K562 (cell line): Measurements from ENCODE around the gene SLC16A5. TPM values are rescaled to one million over a fixed set of nuclear protein-coding genes. Genes with fewer than 3 reads are reported as not detected.

Experiments
- BRF1 ChIP-seq: IDR thresholded peaks from 3 replicates; pipeline ENCODE4 v1.6.1; 2011; ENCODE audit warnings: borderline replicate concordance, mild to moderate bottlenecking; ENCODE audit not compliant: insufficient read length; ENCODE audit errors: extremely low read depth
- ERF ChIP-seq: fragments of 450-650 bp; formaldehyde crosslinking; IDR thresholded peaks from 2 replicates; pipeline ENCODE4 v1.4.0; 2020; ENCODE audit warnings: mild to moderate bottlenecking, mixed read lengths
- MAZ ChIP-seq, 2 experiments: fragments of 450-650 bp in 1 of 2; sonication (generic) in 1 of 2; formaldehyde crosslinking; IDR thresholded peaks in 1 of 2; conservative IDR thresholded peaks in 1 of 2; 2 replicates each; pipeline versions ENCODE4 v1.4.0 to v1.5.0; 2020; ENCODE audit warnings: mild to moderate bottlenecking in 1 of 2, missing genetic modification reagents in 1 of 2
- NONO ChIP-seq, 2 experiments: fragments of 200-400 bp in 1 of 2; fragments of 450-650 bp in 1 of 2; formaldehyde crosslinking in 1 of 2; IDR thresholded peaks; 2 replicates each; pipeline ENCODE4 v1.6.1; 2017; ENCODE audit warnings: low read depth in 2 of 2, mild to moderate bottlenecking in 2 of 2, moderate library complexity in 2 of 2, low read length in 1 of 2
- POLR3G ChIP-seq: IDR thresholded peaks from 2 replicates; pipeline ENCODE4 v1.6.1; 2011; ENCODE audit not compliant: insufficient read length, insufficient replicate concordance; ENCODE audit errors: extremely low read depth
- SIRT6 ChIP-seq: IDR thresholded peaks from one replicate; pipeline ENCODE4 v1.6.1; 2012; ENCODE audit warnings: low read depth, mild to moderate bottlenecking, control low read depth, inconsistent platforms, low read length, moderate library complexity
- STAG1 ChIP-seq: sonication (generic); formaldehyde crosslinking; IDR thresholded peaks from 2 replicates; pipeline ENCODE4 v1.5.0; 2020; ENCODE audit warnings: missing genetic modification reagents, borderline replicate concordance
- TCF3 ChIP-seq: sonication (generic); formaldehyde crosslinking; IDR thresholded peaks from 2 replicates; pipeline ENCODE4 v1.4.0; 2020; ENCODE audit warnings: mild to moderate bottlenecking, missing genetic modification reagents
- TCFL5 ChIP-seq: fragments of 250-450 bp; sonication (Bioruptor Pico); conservative IDR thresholded peaks from 2 replicates; pipeline ENCODE4 v1.6.1; 2021; ENCODE audit warnings: mild to moderate bottlenecking, moderate library complexity, matching md5 sums
- ZC3H8 ChIP-seq: fragments of 450-650 bp; IDR thresholded peaks from 2 replicates; pipeline ENCODE4 v1.6.1; 2017
- polyA plus RNA-seq, 8 experiments: library from polyadenylated mRNA; depleted of rRNA in 4 of 8; stranded (reverse) in 5 of 8; unstranded in 3 of 8; fragments of >200 nt; fragmentation: Nextera tagmentation in 2 of 8; fragmentation: Illumina TruSeq in 1 of 8; extraction: Ambion mirVana in 2 of 8; extraction: Trizol in 1 of 8; gene quantifications; 2 replicates each; pipeline versions ENCODE4 v1.2.1 to v1.2.3, GENCODE V29; 2011 to 2014; ENCODE audit warnings: inconsistent platforms in 1 of 8, missing spikeins in 1 of 8
- total RNA-seq, 7 experiments: library from RNA; depleted of rRNA in 6 of 7; stranded (reverse); fragments of >200 nt in 6 of 7; fragmentation: Illumina TruSeq in 2 of 7; extraction: Trizol in 2 of 7; gene quantifications; 2 replicates each; pipeline versions ENCODE4 v1.2.1 to v1.2.3, GENCODE V29; 2011 to 2021; ENCODE audit warnings: low replicate concordance in 1 of 7
- TF ChIP-seq, protein P1 (sequence below): fragments of 450-650 bp; IDR thresholded peaks from 2 replicates; pipeline ENCODE4 v1.6.1; 2016; ENCODE audit warnings: mild to moderate bottlenecking, moderate library complexity
- TF ChIP-seq, protein P2 (sequence below): fragments of 450-650 bp; IDR thresholded peaks from 2 replicates; pipeline ENCODE4 v1.6.1; 2016; ENCODE audit warnings: mild to moderate bottlenecking
- TF ChIP-seq, protein P3 (sequence below): fragments of 250-450 bp; sonication (Bioruptor Pico); IDR thresholded peaks from 2 replicates; pipeline ENCODE4 v1.8.0; 2022; ENCODE audit warnings: moderate library complexity, mild to moderate bottlenecking, inconsistent platforms

The SLC16A5 gene
- total and polyA plus RNA-seq, 9 of the 15 experiments (the other 6 are each of a cell fraction or from before 2014, with no cell fraction given), result 0.06 to 2.6 (median 0.91) TPM

DNA sequence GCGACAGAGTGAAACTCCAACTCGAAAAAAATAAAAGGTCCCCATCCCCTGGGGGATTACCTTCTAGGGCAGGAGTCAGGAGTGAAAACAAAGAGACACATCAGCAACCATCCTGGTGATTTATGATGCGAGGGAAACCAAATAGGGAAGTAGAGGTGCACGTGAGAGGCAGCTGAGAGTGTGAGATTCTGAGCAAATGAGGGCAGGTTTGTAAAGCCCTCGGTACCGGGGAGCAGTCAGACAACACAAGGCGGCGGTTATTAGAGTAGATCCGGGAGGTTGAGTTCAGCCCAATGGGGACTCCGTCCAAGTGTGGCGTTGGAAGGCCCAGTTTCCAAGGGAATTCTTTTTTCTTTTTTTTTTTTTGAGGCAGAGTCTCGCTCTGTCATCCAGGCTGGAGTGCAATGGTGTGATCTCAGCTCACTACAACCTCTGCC is 14.6 kb downstream of the SLC16A5 start (continued):
- TF ChIP-seq, protein P1, sequence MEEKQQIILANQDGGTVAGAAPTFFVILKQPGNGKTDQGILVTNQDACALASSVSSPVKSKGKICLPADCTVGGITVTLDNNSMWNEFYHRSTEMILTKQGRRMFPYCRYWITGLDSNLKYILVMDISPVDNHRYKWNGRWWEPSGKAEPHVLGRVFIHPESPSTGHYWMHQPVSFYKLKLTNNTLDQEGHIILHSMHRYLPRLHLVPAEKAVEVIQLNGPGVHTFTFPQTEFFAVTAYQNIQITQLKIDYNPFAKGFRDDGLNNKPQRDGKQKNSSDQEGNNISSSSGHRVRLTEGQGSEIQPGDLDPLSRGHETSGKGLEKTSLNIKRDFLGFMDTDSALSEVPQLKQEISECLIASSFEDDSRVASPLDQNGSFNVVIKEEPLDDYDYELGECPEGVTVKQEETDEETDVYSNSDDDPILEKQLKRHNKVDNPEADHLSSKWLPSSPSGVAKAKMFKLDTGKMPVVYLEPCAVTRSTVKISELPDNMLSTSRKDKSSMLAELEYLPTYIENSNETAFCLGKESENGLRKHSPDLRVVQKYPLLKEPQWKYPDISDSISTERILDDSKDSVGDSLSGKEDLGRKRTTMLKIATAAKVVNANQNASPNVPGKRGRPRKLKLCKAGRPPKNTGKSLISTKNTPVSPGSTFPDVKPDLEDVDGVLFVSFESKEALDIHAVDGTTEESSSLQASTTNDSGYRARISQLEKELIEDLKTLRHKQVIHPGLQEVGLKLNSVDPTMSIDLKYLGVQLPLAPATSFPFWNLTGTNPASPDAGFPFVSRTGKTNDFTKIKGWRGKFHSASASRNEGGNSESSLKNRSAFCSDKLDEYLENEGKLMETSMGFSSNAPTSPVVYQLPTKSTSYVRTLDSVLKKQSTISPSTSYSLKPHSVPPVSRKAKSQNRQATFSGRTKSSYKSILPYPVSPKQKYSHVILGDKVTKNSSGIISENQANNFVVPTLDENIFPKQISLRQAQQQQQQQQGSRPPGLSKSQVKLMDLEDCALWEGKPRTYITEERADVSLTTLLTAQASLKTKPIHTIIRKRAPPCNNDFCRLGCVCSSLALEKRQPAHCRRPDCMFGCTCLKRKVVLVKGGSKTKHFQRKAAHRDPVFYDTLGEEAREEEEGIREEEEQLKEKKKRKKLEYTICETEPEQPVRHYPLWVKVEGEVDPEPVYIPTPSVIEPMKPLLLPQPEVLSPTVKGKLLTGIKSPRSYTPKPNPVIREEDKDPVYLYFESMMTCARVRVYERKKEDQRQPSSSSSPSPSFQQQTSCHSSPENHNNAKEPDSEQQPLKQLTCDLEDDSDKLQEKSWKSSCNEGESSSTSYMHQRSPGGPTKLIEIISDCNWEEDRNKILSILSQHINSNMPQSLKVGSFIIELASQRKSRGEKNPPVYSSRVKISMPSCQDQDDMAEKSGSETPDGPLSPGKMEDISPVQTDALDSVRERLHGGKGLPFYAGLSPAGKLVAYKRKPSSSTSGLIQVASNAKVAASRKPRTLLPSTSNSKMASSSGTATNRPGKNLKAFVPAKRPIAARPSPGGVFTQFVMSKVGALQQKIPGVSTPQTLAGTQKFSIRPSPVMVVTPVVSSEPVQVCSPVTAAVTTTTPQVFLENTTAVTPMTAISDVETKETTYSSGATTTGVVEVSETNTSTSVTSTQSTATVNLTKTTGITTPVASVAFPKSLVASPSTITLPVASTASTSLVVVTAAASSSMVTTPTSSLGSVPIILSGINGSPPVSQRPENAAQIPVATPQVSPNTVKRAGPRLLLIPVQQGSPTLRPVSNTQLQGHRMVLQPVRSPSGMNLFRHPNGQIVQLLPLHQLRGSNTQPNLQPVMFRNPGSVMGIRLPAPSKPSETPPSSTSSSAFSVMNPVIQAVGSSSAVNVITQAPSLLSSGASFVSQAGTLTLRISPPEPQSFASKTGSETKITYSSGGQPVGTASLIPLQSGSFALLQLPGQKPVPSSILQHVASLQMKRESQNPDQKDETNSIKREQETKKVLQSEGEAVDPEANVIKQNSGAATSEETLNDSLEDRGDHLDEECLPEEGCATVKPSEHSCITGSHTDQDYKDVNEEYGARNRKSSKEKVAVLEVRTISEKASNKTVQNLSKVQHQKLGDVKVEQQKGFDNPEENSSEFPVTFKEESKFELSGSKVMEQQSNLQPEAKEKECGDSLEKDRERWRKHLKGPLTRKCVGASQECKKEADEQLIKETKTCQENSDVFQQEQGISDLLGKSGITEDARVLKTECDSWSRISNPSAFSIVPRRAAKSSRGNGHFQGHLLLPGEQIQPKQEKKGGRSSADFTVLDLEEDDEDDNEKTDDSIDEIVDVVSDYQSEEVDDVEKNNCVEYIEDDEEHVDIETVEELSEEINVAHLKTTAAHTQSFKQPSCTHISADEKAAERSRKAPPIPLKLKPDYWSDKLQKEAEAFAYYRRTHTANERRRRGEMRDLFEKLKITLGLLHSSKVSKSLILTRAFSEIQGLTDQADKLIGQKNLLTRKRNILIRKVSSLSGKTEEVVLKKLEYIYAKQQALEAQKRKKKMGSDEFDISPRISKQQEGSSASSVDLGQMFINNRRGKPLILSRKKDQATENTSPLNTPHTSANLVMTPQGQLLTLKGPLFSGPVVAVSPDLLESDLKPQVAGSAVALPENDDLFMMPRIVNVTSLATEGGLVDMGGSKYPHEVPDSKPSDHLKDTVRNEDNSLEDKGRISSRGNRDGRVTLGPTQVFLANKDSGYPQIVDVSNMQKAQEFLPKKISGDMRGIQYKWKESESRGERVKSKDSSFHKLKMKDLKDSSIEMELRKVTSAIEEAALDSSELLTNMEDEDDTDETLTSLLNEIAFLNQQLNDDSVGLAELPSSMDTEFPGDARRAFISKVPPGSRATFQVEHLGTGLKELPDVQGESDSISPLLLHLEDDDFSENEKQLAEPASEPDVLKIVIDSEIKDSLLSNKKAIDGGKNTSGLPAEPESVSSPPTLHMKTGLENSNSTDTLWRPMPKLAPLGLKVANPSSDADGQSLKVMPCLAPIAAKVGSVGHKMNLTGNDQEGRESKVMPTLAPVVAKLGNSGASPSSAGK, result peak; percentile 86
- TF ChIP-seq TCF3 (CRISPR knock-in tag) (peak; percentile 38; the same call in 1 of the 2 replicates), MAZ (CRISPR knock-in tag; conservative IDR thresholded peaks at IDR 0.05 in 1 of 2, IDR thresholded peaks at IDR 0.05 in 1 of 2) (0 out of 4 replicates have a peak, but pooled peaks of 1 of the 2 experiments have one; percentile 31), ERF (CRISPR knock-in tag) (no peak), BRF1 (no peak), SIRT6 (no peak), ZC3H8 (no peak), TCFL5 (CRISPR knock-in tag) (no peak), NONO (IDR thresholded peaks at IDR 0.05; ENCODE audit: low read depth in 2 of 2, low read length in 1 of 2) (no peak), STAG1 (0 out of 2 replicates have a peak, but pooled peaks have one; percentile 23), POLR3G (no peak)
- TF ChIP-seq, protein P2, sequence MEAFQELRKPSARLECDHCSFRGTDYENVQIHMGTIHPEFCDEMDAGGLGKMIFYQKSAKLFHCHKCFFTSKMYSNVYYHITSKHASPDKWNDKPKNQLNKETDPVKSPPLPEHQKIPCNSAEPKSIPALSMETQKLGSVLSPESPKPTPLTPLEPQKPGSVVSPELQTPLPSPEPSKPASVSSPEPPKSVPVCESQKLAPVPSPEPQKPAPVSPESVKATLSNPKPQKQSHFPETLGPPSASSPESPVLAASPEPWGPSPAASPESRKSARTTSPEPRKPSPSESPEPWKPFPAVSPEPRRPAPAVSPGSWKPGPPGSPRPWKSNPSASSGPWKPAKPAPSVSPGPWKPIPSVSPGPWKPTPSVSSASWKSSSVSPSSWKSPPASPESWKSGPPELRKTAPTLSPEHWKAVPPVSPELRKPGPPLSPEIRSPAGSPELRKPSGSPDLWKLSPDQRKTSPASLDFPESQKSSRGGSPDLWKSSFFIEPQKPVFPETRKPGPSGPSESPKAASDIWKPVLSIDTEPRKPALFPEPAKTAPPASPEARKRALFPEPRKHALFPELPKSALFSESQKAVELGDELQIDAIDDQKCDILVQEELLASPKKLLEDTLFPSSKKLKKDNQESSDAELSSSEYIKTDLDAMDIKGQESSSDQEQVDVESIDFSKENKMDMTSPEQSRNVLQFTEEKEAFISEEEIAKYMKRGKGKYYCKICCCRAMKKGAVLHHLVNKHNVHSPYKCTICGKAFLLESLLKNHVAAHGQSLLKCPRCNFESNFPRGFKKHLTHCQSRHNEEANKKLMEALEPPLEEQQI, result no peak
- TF ChIP-seq, protein P3, sequence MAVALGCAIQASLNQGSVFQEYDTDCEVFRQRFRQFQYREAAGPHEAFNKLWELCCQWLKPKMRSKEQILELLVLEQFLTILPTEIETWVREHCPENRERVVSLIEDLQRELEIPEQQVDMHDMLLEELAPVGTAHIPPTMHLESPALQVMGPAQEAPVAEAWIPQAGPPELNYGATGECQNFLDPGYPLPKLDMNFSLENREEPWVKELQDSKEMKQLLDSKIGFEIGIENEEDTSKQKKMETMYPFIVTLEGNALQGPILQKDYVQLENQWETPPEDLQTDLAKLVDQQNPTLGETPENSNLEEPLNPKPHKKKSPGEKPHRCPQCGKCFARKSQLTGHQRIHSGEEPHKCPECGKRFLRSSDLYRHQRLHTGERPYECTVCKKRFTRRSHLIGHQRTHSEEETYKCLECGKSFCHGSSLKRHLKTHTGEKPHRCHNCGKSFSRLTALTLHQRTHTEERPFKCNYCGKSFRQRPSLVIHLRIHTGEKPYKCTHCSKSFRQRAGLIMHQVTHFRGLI (CRISPR knock-in tag), result no peak
